Coronary artery (tissue), 2 donors: ENCODE data around the gene STPG4.

Experiments
- DNase-seq: peaks from one replicate; pipeline ENCODE4 v3.0.0-alpha.2; 2017; ENCODE audit warnings: low spot score
- H3K27ac ChIP-seq, 2 donors: fragments of 200-600 bp; sonication (generic); one replicate each; pipeline ENCODE4 v1.5.1; 2016 to 2019
- H3K4me3 ChIP-seq: fragments of 200-600 bp; sonication (generic); 2 replicates; pipeline ENCODE4 v1.5.1; 2016; ENCODE audit warnings: mild to moderate bottlenecking, moderate library complexity
- CTCF ChIP-seq: fragments of 200-600 bp; sonication (generic); IDR thresholded peaks from one replicate; pipeline ENCODE4 v1.5.1; 2019; ENCODE audit warnings: antibody characterized with exemption

The STPG4 gene

DNA sequence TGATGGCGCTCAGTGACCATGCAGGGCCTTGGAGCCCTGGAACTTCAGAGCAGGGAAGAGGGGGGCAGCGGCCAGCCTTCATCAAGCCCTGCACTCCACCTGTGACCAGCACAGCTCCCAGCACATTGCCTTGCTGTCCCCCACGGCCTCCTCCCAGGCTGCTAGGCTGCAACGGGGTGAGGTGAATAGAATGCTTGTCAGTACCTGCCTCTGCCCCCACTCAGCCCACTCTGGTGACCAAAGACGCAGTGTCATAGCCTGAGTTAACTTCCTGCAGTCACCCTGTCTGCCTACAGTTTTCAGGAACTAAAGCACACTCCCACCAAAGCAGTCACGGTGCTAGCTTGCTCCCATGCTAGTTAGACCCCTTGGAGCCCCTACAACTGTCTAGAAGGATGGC, 72.1 kb downstream of the STPG4 start:
- H3K27ac ChIP-seq = peak overlapping the region in 1 of 2 donors; percentile 67
- TF ChIP-seq CTCF = no peak
- DNase-seq = no peak

DNA sequence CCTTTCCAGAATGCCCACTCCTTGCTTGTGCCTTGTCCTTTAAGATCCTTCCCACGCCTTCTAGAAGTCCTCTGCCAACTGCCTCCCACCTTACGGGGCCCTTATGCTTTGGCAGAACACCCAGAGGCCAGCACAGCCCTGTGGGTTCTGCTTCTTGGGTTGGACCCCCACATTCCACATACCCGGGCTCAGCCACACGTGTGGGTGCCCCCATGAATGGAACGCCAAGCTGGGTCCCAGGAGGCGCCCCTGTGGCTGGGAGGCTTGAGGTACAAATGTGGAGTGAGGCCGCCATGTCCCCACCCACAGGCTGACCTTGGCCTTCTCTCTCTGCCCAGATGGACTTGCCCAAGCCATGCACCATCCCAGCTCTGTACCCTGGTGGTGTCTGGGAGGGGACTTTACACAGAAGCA, 74.2 kb downstream of the STPG4 start:
- Histone ChIP-seq H3K4me3 (no peak overlapping the region), H3K27ac (peak overlapping the region in 1 of 2 donors; percentile 15)
- no peak for DNase-seq
- TF ChIP-seq CTCF = no peak

More for the DNA sequence above, 72.1 kb downstream of the STPG4 start:
- H3K4me3 ChIP-seq = no peak overlapping the region

DNA sequence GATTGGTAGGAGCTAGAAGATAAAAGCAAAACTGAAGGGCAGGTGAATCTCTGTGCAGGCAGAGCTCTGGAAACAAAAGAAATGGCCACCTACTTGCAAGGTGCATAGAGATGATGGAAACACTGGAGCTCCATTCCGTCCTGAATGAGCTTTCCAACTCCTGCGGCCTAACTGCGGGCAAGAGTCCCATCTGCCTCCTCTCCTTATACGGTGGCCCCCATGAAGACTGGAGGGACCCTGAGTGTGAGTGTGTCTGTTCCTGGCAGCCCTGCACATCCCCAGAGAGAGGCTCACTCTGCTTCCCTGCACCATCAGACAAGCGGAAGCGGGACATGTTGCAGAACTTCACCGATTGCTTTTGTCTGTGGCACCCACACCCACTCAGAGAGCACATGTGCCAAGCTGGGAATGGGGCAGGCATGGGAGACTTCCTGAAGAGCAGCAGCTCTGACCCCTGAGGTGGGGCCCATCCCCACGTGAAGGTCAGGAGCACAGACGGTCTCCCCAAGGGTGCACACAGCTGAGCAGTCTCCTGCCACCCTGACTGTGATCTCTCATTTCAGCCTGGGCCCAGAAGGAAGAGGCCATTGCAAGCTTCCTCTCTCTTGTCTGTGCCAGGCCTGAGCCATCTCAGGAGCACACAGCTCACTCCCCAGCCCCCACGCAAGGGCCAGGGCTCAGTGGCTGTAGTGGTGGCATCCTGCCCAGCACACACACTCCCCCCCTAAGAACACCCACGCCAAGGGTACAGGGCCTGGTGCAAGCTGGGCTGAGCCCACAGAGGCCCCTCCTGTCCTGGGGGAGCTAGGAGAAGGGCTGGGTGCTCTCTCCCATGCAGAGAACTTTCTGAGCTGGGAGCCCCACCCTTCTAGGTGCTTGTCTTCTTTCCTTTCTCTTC, 75.3 kb downstream of the STPG4 start:
- Histone ChIP-seq H3K4me3 (no peak overlapping the region), H3K27ac (peak overlapping the region in 1 of 2 donors; percentile 93)
- no peak for TF ChIP-seq CTCF
- no peak for DNase-seq

- Histone ChIP-seq H3K4me3 (no peak overlapping the region), H3K27ac (peak overlapping the region in 1 of 2 donors; percentile 93)
- TF ChIP-seq CTCF = no peak
- DNase-seq = no peak
These were observed 76.3 kb downstream of the STPG4 start for GRCh38 chr2:47078541-47079482.

- H3K27ac ChIP-seq = peak overlapping the region; percentile 93 to 97
- no peak for TF ChIP-seq CTCF
These were observed 77.5 kb downstream of the STPG4 start for GRCh38 chr2:47077442-47078117.

DNA sequence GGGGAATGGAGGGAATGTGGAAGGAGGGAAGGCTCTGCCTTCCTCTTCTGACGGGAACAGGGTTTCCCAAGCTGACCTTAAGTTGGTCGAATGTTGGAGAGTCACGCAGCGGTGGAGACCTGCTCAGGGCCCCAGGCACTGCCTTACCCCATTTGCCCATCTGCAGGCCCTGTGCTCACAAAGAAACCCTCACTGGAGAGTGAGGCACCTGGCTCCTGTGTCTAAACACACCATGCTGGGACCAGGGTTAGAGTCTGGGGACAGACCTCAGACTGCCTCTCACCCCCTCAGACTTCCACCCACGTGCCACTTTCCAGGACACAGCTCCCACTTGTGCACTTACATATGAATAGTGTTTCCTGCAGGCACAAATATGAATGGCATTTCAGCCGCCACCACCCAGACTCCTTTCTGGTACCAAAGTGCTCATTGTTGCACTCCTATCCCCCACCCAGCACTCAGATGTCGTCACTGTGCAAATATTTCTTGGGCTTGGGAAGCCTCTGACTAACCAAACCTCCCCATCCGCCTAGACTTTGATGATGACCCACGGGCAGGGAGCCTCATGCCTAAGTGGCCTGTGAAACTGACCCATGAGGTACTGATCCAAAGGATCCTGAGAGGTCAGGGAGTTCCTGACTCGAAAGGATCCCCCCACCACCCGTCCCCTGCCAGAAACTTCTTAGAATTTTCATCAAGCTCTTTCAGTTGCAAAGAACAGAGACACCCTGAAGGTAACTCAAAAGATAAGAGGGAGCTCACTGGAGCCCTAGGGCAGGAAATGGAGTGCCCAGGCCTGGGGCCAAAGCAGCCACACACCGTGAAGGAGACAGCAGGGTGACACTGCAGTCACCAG, 78.3 kb downstream of the STPG4 start:
- H3K4me3 ChIP-seq = no peak overlapping the region
- peak overlapping the region; percentile 93 to 97 for H3K27ac ChIP-seq
- peak; percentile 91 for DNase-seq
- no peak for TF ChIP-seq CTCF

More at GRCh38 chr2:47077442-47078117, 77.5 kb downstream of the STPG4 start:
- DNase-seq = no peak
- H3K4me3 ChIP-seq = no peak overlapping the region
